Type B pancreatic cell (in vitro differentiated cells): Measurements from ENCODE around the gene VGLL3. TPM values are rescaled to one million over a fixed set of nuclear protein-coding genes. Genes with fewer than 3 reads are reported as not detected.
A peak's percentile ranks its signal among the peaks of the same experiment; 100 is the strongest.

Experiments used
- DNase-seq: peaks from one replicate; pipeline ENCODE4 v3.0.0; 2021; ENCODE audit warnings: mixed read lengths; ENCODE audit not compliant: unreplicated experiment; ENCODE audit errors: extremely low spot score
- H3K27ac Mint-ChIP-seq: 2 replicates; pipeline ENCODE4 v1.8.0; 2021; ENCODE audit warnings: mild to moderate bottlenecking, mixed read lengths
- H3K27me3 Mint-ChIP-seq: 2 replicates; pipeline ENCODE4 v1.8.0; 2021; ENCODE audit warnings: mixed read lengths
- H3K36me3 Mint-ChIP-seq: 2 replicates; pipeline ENCODE4 v1.8.0; 2021; ENCODE audit warnings: mixed read lengths
- H3K4me1 Mint-ChIP-seq: one replicate; pipeline ENCODE4 v1.8.0; 2021; ENCODE audit warnings: mixed read lengths; ENCODE audit not compliant: unreplicated experiment
- H3K4me3 Mint-ChIP-seq: 2 replicates; pipeline ENCODE4 v1.8.0; 2021; ENCODE audit warnings: mild to moderate bottlenecking, mixed read lengths
- H3K9me3 Mint-ChIP-seq: 2 replicates; pipeline ENCODE4 v1.8.0; 2021; ENCODE audit warnings: mixed read lengths
- CTCF ChIP-seq: fragments of 200-600 bp; sonication (generic); conservative IDR thresholded peaks from 2 replicates; pipeline ENCODE4 v1.5.0; 2021; ENCODE audit warnings: antibody characterized with exemption, mild to moderate bottlenecking
- total RNA-seq: library from RNA; stranded (reverse); gene quantifications from 2 replicates; pipeline ENCODE4 v1.2.1, GENCODE V29; 2021; ENCODE audit warnings: low replicate concordance

Gene VGLL3
- total RNA-seq, 1 donor from 2014 or later: 11.1 TPM

GRCh38 chr3:86937306-86937791 lies 53.6 kb downstream of the VGLL3 start:
- DNase-seq: no peak
- peaks cover 4% of the 10 kb centered on the region for H3K9me3 Mint-ChIP-seq
- no peaks in the 10 kb centered on the region for H3K36me3 Mint-ChIP-seq
- no peak for TF ChIP-seq CTCF
- H3K4me3 Mint-ChIP-seq: no peak overlapping the region
- peaks cover 4% of the 10 kb centered on the region for H3K4me1 Mint-ChIP-seq
- no peak overlapping the region for H3K27ac Mint-ChIP-seq
- no peaks in the 10 kb centered on the region for H3K27me3 Mint-ChIP-seq

GRCh38 chr3:86934851-86935250 lies 56.1 kb downstream of the VGLL3 start:
- Mint-ChIP-seq H3K4me1 (no peaks in the 10 kb centered on the region), H3K4me3 (no peak overlapping the region), H3K36me3 (no peaks in the 10 kb centered on the region), H3K9me3 (peaks cover 4% of the 10 kb centered on the region), H3K27ac (no peak overlapping the region), H3K27me3 (no peaks in the 10 kb centered on the region)
- TF ChIP-seq CTCF: no peak
- DNase-seq: no peak

GRCh38 chr3:86930831-86931230 lies 60.1 kb downstream of the VGLL3 start:
- TF ChIP-seq CTCF: no peak
- Mint-ChIP-seq H3K4me3 (no peak overlapping the region), H3K9me3 (no peaks in the 10 kb centered on the region), H3K27ac (no peak overlapping the region), H3K27me3 (no peaks in the 10 kb centered on the region), H3K4me1 (no peaks in the 10 kb centered on the region), H3K36me3 (no peaks in the 10 kb centered on the region)
- no peak for DNase-seq

GRCh38 chr3:86930181-86930580 lies 60.8 kb downstream of the VGLL3 start:
- Mint-ChIP-seq H3K4me1 (no peaks in the 10 kb centered on the region), H3K36me3 (no peaks in the 10 kb centered on the region), H3K27ac (no peak overlapping the region), H3K9me3 (no peaks in the 10 kb centered on the region), H3K4me3 (no peak overlapping the region), H3K27me3 (no peaks in the 10 kb centered on the region)
- DNase-seq: no peak
- no peak for TF ChIP-seq CTCF

- no peak for TF ChIP-seq CTCF
- Mint-ChIP-seq H3K27ac (no peak overlapping the region), H3K27me3 (no peaks in the 10 kb centered on the region), H3K4me1 (no peaks in the 10 kb centered on the region), H3K9me3 (no peaks in the 10 kb centered on the region), H3K36me3 (no peaks in the 10 kb centered on the region), H3K4me3 (no peak overlapping the region)
- DNase-seq: no peak
Measured at GRCh38 chr3:86929046-86929445, 61.9 kb downstream of the VGLL3 start.

GRCh38 chr3:86923071-86923491 lies 67.9 kb downstream of the VGLL3 start:
- no peak for DNase-seq
- Mint-ChIP-seq H3K4me3 (no peak overlapping the region), H3K36me3 (no peaks in the 10 kb centered on the region), H3K27ac (peak overlapping the region; percentile 74), H3K27me3 (no peaks in the 10 kb centered on the region), H3K9me3 (no peaks in the 10 kb centered on the region), H3K4me1 (no peaks in the 10 kb centered on the region)
- TF ChIP-seq CTCF: no peak
